H7 (cell line): ENCODE measurements around the gene MAML2. TPM values are rescaled to one million over a fixed set of nuclear protein-coding genes. Genes with fewer than 3 reads are reported as not detected.

Experiments used
- DNase-seq: peaks from one replicate; pipeline ENCODE4 v3.0.0; 2012
- H3K27me3 ChIP-seq: 2 replicates; pipeline ENCODE4 v1.6.0; 2011; ENCODE audit warnings: mild to moderate bottlenecking, low read length; ENCODE audit not compliant: control insufficient read depth, insufficient read depth
- H3K36me3 ChIP-seq: replicated peaks from 2 replicates; pipeline ENCODE4 v1.5.1; 2011; ENCODE audit warnings: low read length; ENCODE audit not compliant: control insufficient read depth, insufficient read depth
- H3K4me3 ChIP-seq: 2 replicates; pipeline ENCODE4 v1.5.1; 2011; ENCODE audit warnings: low read depth, mild to moderate bottlenecking, control low read depth, low read length, moderate library complexity; ENCODE audit not compliant: insufficient read depth
- total RNA-seq: library from RNA; depleted of rRNA; stranded (reverse); fragments of >200 nt; shearing (Covaris generic); gene quantifications from 2 replicates; pipeline ENCODE4 v1.2.3, GENCODE V29; 2014

The MAML2 gene
- total RNA-seq, 1 experiment from 2014 or later, result 3.6 TPM

DNA sequence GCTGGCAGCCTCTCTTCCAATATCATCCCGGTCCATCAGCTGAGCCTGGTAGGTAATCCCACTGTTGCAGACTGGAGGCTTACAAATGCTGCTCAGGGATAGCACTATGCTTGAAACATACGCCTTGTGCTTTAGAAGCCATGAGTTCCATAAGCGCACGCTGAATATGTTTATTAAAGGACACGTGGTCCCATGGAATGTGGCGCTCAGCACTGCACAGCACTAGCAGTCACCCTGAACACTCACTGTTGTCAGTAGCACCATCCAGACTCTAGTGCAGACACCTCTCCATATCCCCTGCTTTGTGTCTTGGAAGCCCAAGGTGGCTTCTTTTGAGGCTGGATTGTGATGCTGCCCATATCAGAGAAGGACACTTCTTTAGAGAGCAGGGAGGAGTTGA lies 120.9 kb downstream of the MAML2 start:
- H3K27me3 ChIP-seq, result no peaks in the 10 kb centered on the region
- DNase-seq, result no peak
- no peaks in the 10 kb centered on the region for H3K36me3 ChIP-seq
- H3K4me3 ChIP-seq, result no peak overlapping the region

DNA sequence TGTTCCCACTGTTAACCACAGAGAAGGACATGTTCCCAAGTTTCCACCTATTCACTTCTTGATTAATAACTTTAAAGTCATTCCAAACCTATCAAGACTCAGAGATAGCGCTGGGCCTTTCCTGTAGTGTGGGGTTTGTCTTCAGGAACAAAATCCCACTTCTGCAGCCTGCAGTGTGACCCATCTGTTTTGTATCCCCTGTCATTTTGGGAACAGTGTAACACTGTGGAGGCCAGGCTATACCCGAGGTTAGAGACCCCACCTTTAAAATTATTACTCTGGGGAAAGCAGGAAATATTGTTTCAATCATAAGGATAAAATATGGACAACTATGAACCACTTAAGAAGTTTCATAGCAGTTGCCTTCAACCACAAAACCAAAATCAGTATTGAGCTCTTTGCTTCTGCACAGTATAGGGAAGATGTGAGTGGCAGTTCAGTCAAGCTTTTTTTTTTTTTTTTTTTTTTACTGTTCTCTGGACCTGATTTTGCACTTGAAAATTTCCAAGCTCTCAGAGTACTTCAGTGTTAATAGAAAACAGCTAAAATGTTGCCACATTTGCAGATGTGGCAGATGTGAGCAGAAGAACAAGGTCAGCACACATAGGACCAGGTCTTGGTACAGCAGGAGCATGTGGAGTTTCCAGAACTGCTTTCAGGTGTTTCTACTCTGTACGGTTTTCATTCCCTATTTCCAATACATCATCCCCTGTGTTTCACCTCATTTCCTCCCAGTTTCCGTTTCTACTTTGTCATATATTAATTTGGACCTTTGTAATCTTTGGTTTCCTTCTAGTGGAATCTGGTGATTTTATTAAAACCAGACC lies 121.5 kb downstream of the MAML2 start:
- Histone ChIP-seq H3K27me3 (no peaks in the 10 kb centered on the region), H3K36me3 (no peaks in the 10 kb centered on the region), H3K4me3 (no peak overlapping the region)
- DNase-seq, result no peak

DNA sequence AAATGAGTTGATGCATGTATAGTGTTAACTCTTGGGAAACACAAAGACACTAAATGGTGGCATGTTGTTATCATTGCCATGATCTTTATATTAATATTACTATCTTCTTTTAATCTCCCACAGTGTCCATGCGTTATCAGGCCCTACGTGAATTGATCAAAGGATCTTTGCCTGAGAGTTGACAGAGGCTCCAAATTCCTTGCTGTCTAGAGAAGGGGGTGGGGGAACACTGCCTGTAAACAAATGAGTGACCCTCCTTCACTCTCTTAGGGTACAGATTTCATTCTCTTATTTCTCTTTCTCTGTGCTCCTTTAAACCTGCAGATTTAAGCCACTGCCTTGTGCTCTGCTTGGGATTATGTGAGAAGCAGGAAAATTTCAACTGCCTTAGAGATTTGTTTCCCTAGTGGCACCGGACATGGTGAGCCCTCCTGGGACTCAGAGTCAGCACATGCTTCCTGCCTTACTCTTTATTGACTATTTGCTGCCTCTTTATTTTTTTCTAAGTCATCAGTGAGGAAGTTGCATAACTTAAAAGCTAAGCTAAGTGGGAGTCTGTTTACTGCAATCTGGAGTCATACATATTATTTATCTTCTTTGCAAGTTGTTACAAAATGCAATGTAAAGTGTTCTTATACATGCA lies 122.9 kb downstream of the MAML2 start:
- Histone ChIP-seq H3K27me3 (no peaks in the 10 kb centered on the region), H3K4me3 (no peak overlapping the region), H3K36me3 (no peaks in the 10 kb centered on the region)
- DNase-seq, result peak; percentile 16

DNA sequence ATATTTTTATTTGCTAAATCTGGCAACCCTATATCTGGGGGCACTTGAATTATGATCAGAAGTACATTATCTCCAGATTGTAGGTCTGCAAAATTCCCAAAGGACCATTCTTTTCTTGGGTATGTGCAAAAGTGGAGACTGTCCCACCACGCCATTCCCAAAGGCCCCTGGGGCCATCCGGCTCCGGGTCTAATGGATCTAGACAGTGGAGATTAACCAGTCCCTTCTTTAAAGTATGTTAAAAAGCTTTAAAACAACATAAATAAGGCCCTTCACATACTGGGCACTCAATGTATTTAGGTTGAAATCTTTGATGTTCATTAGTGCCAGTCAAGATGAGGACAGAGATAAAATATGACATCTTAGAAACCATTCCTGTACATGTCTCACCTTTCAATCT lies 124.1 kb downstream of the MAML2 start:
- Histone ChIP-seq H3K4me3 (no peak overlapping the region), H3K36me3 (no peaks in the 10 kb centered on the region), H3K27me3 (no peaks in the 10 kb centered on the region)
- no peak for DNase-seq

DNA sequence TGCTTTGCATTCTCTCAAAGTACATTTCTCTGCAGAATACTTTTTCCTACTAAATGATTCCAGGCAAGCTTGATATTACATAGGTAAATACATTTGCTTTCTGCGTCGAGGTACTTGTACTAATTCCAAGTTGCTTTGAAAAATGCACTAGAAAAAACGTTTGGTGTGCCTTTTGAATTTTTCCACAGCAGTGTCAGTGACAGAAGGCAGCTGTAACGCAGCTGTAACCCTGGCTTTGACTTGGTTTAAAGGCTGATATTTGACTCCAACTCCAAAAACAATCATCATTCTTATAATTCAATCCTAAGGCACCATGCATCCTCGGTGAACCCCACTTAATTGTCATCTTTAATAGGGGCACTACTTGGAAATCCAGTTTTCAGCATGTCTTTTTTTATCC lies 125.0 kb downstream of the MAML2 start:
- Histone ChIP-seq H3K36me3 (no peaks in the 10 kb centered on the region), H3K4me3 (no peak overlapping the region)
- DNase-seq, result no peak

DNA sequence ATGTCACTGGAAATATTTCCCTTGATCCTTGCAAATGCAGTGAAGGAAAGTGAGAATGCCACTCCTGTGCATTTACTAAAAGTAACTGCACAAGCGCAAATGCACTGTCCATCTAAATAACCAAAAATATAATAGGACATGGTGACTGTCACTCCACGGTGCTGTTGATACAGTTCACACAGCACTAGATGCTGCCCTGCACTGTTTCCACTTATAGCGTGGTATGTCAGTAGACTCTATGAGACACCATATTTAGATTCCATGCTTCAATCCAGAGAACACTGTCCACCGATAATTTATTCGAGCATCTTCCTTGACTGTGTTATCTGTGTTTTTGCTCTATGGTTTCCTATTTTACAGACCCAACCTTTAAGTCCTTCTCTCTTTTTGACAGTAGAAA lies 125.8 kb downstream of the MAML2 start:
- no peaks in the 10 kb centered on the region for H3K36me3 ChIP-seq
- DNase-seq, result no peak
- H3K27me3 ChIP-seq, result no peaks in the 10 kb centered on the region

More for the DNA sequence above, 125.0 kb downstream of the MAML2 start:
- no peaks in the 10 kb centered on the region for H3K27me3 ChIP-seq

DNA sequence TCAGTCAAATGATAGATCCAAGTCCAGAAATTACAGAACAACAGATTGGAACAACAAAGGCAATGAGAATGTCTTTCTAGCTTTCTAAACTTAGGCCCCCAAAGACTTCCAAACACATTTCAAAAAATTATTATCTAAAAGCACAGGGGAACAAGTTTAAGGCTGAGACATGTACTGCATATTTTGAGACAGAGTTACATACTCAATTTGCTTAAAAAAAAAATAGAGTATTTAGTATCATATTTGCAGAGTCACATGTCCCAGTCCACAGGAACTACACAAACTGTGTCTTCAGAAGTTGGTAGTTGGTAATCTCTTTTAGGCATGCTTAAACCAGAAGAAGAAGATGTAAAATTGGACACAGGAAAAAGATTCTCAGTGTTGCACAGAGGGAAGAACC lies 127.2 kb downstream of the MAML2 start:
- Histone ChIP-seq H3K27me3 (no peaks in the 10 kb centered on the region), H3K4me3 (no peak overlapping the region), H3K36me3 (no peaks in the 10 kb centered on the region)
- no peak for DNase-seq

More for the DNA sequence above, 125.8 kb downstream of the MAML2 start:
- no peak overlapping the region for H3K4me3 ChIP-seq

DNA sequence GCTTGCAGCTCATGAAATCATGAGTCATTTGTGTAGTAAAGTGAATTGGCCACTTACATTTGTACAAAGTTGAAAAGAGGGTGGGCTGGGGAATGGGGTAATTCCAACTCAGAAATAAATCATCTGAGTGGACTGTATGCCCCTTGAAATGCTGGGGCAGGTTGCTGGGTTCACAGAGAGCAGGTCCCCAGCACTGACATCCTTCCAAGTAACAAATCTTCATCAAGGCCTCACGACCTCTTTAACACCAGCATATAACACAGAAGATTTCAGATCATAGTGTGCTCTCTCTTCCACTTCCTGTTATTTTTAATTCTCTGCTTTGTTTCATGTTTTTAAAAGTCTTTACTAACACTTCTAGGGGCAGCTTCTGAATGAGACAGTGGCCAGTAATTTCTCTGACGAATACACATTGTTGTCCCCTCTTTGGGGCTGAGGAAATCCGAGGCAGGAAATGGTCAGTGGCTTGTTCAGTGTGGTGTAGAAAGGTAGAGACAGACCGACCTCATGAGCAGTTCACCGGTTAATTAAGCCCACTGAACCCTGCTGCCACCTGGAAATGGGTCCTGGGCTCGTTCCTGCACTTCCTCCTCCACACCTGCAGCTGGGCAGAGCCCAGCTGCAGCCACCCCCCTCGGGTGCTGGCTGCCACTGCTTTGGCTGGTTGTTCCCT lies 127.7 kb downstream of the MAML2 start:
- no peak for DNase-seq
- no peak overlapping the region for H3K4me3 ChIP-seq

DNA sequence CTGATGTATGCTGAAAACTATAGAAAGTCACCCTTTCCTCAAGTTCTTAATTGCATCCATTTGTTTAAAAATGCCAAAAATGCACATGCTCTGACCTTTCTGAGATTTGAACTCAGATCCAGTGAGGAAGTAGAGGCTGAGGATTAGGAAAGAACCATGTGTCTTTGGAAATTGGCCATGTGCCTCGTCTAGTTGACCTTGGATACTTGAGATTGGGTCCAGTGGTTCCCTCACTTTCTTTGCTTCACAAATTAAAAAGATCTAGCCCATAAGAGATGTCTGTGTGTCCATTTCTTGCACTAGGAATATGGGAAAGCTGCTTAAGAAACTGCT lies 128.3 kb downstream of the MAML2 start:
- no peak overlapping the region for H3K4me3 ChIP-seq
- DNase-seq, result no peak
- H3K27me3 ChIP-seq, result no peaks in the 10 kb centered on the region
- H3K36me3 ChIP-seq, result no peaks in the 10 kb centered on the region

More for the DNA sequence above, 127.7 kb downstream of the MAML2 start:
- Histone ChIP-seq H3K36me3 (no peaks in the 10 kb centered on the region), H3K27me3 (no peaks in the 10 kb centered on the region)

DNA sequence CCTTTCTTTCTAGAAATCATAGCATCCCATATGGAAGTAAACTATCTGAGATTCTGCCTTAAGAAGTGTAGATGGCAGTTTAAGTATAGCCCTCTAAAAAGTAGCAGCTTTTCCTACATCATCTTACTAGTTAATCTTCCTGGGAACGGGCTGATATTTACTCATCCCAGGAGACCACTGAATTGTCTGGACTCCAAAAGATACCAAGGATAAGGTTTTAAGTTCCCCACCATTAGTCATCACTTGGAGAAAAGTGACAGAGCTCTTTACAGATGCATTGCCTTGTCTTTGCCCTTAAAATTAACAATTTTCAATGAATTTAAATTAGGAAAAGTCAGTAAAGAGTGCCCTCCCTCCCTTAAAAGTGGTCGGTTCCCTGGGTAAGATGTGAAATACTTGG lies 129.5 kb downstream of the MAML2 start:
- no peaks in the 10 kb centered on the region for H3K27me3 ChIP-seq
- no peak for DNase-seq
- no peak overlapping the region for H3K4me3 ChIP-seq
- H3K36me3 ChIP-seq, result no peaks in the 10 kb centered on the region

DNA sequence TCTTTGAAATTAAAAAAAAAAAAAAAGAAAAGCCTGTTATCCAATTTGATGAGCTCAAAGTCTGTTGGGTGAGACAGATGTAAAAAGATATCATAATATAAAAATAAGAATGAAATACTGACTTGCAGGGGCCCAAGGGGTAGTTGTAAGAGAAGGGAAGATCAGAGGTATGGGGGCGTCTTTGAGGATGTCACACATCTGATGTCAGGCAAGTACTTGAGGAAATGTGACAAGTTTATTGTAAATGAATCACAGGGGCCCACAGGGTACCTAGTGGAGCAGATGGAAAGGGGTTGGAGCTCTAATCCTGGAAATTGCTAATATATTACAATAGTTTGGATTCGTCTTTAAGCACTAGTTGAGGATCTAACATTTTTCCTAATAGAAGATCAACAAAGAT lies 131.6 kb downstream of the MAML2 start:
- H3K27me3 ChIP-seq, result no peaks in the 10 kb centered on the region
- DNase-seq, result no peak
- no peaks in the 10 kb centered on the region for H3K36me3 ChIP-seq
- H3K4me3 ChIP-seq, result no peak overlapping the region

DNA sequence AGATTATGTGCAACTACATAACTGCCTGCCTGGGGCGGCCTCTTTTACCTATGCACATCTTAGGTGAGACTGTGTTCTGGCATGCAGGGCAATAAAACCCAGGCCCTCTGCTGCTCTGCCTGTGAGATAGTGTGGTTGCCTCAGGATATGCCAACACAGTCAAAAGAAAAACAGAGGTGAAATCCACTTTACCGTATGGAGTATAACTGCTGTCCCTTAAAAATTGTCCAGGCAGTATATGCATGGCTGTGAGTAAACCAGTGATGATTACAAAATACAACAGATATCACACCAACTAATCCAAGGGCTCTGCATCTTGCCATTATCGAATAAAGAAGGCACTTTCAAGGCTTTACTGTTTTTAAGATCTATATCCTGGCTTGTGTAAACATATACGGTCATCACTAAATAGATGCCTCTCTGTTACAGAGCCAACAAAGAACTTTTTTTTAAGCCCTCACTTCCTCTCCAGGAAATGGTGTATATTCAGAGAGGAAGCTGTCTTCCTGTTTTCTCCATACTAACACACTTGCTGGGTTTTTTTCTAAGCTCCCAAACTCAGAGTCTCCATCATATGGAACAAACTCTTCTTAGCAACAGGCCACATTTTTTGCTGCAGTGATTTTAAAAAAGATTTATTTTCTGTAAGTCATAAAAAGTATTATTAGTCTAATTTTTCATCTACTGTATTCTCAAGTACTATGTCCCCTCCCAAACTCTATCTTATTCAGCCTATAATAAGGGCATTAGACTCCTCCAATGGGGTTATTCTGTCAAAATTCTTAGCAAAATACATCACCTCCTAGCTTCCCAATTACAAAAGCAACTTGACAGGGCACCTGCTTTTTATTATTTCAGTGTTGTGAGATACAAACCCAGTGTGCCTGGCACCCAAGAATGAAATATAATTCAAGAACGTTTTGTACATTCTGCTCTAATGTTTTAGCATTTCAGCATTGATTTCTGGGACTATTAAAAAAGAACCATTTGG lies 135.2 kb downstream of the MAML2 start:
- H3K4me3 ChIP-seq, result no peak overlapping the region
- H3K27me3 ChIP-seq, result no peaks in the 10 kb centered on the region
- DNase-seq, result no peak

DNA sequence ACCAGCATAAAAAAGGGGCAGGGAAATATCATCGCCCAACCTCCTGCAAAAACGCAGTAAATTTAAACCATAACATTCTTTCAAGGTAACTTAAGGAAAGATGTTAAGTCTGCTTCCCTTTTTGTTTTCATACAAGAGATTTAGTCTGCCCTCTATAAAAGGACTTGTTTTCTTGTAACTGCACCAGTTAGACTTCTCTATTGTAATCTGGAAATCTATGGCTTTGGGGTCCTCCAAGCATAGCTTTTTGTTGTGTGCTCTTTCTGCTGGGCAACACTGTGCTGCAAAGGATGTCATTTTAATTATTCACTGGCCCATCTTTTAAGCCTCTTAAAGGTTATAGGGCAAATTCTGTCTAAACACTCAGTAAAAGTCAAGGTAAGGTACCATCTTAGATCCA lies 136.0 kb downstream of the MAML2 start:
- no peaks in the 10 kb centered on the region for H3K36me3 ChIP-seq
- H3K27me3 ChIP-seq, result no peaks in the 10 kb centered on the region
- no peak for DNase-seq
- no peak overlapping the region for H3K4me3 ChIP-seq

More for the DNA sequence above, 135.2 kb downstream of the MAML2 start:
- no peaks in the 10 kb centered on the region for H3K36me3 ChIP-seq

DNA sequence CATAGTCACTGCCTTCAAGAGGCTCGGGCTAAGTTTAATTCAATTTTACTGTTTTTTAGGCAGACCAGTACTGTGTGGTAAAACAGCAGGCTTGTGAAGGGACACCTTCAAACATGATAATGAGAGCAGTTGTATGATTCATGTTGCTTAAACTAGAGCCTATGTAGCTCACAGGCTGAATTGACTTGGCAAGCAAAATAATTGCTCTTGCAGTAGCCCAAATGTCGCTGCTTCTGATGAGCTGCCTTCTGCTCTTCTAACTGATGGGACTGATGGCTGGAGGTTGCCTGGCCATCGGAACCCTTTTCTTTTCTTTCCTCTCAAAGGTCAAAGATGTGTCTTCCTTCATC lies 137.6 kb downstream of the MAML2 start:
- no peak overlapping the region for H3K4me3 ChIP-seq

More for the DNA sequence above, 137.6 kb downstream of the MAML2 start:
- DNase-seq, result no peak
- Histone ChIP-seq H3K27me3 (no peaks in the 10 kb centered on the region), H3K36me3 (no peaks in the 10 kb centered on the region)
